Astrocyte (in vitro differentiated cells and primary cell): ENCODE results near the gene DPP8.

Experiments
- EZH2 ChIP-seq: IDR thresholded peaks from 2 replicates; pipeline ENCODE4 v1.6.1; 2012; ENCODE audit warnings: mild to moderate bottlenecking, low read length, inconsistent platforms; ENCODE audit not compliant: insufficient read depth
- TF ChIP-seq, protein P1 (sequence below): IDR thresholded peaks from 2 replicates; pipeline ENCODE4 v1.5.1; 2011; ENCODE audit warnings: low read depth, mild to moderate bottlenecking, inconsistent platforms, low read length, moderate library complexity; ENCODE audit not compliant: insufficient read depth

- TF ChIP-seq, protein P1, sequence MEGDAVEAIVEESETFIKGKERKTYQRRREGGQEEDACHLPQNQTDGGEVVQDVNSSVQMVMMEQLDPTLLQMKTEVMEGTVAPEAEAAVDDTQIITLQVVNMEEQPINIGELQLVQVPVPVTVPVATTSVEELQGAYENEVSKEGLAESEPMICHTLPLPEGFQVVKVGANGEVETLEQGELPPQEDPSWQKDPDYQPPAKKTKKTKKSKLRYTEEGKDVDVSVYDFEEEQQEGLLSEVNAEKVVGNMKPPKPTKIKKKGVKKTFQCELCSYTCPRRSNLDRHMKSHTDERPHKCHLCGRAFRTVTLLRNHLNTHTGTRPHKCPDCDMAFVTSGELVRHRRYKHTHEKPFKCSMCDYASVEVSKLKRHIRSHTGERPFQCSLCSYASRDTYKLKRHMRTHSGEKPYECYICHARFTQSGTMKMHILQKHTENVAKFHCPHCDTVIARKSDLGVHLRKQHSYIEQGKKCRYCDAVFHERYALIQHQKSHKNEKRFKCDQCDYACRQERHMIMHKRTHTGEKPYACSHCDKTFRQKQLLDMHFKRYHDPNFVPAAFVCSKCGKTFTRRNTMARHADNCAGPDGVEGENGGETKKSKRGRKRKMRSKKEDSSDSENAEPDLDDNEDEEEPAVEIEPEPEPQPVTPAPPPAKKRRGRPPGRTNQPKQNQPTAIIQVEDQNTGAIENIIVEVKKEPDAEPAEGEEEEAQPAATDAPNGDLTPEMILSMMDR = no peak
- no peak for TF ChIP-seq EZH2
These were observed 94.1 kb downstream of the DPP8 start for GRCh38 chr15:65423150-65423975.
